Pericardium fibroblast (primary cell): ENCODE measurements around the gene PRSS37. TPM values are rescaled to one million over a fixed set of nuclear protein-coding genes. Genes with fewer than 3 reads are reported as not detected.

Experiments used
- total RNA-seq: library from RNA; depleted of rRNA; stranded (reverse); fragments of >200 nt; gene quantifications from 2 replicates; pipeline ENCODE4 v1.2.3, GENCODE V29; 2015

PRSS37 gene
- not detected in 2 replicates for total RNA-seq

GRCh38 chr7:141841385-141841784 lies at the start of gene PRSS37:
Gene PRSS37 (minus strand): TSS chr7:141841485. CDS start chr7:141841049, 436 bp downstream.

GRCh38 chr7:141789917-141790316 lies 51.4 kb downstream of the PRSS37 start, which contains the start of gene TAS2R5:
Gene TAS2R5 (plus strand): TSS chr7:141790217. CDS start chr7:141790362, 145 bp downstream.

Other genes starting within 250 kb of the PRSS37 start
- gene DENND11, start 139.3 kb downstream of the PRSS37 start, total RNA-seq: 2.4 and 2.6 TPM in 2 replicates
- gene WEE2, start 133.1 kb downstream of the PRSS37 start, total RNA-seq: not detected in 2 replicates
- 133 and 158 TPM in 2 replicates for gene SSBP1, start 103.1 kb downstream of the PRSS37 start, total RNA-seq
- gene TAS2R3, start 77.4 kb downstream of the PRSS37 start, total RNA-seq: 0.17 TPM in 1 of 2 replicates, not detected in the other
- gene TAS2R4, start 64.8 kb downstream of the PRSS37 start, total RNA-seq: 0.09 and 0.12 TPM in 2 replicates
- gene TAS2R5, start 51.3 kb downstream of the PRSS37 start, total RNA-seq: 0.47 and 2.0 TPM in 2 replicates
- gene OR9A4, start 74.9 kb upstream of the PRSS37 start, total RNA-seq: not detected in 2 replicates
- gene CLEC5A, start 105.5 kb upstream of the PRSS37 start, total RNA-seq: not detected in 2 replicates
- not detected in 2 replicates for gene TAS2R38, start 132.3 kb upstream of the PRSS37 start, total RNA-seq
- gene MGAM, start 154.4 kb upstream of the PRSS37 start, total RNA-seq: not detected in 2 replicates